SKM-1 (cell line): Measurements from ENCODE around the gene RPS18.
"Not testable (repeated sequence)": the region's sequence is repeated elsewhere in the genome, so short reads cannot be mapped to it uniquely, and the experiment has no call there.

ENCODE experiments used
- DNase-seq: peaks from one replicate; lab custom pipeline; 2025; ENCODE audit not compliant: unreplicated experiment; lab: John Stamatoyannopoulos, UW

RPS18 gene

DNA sequence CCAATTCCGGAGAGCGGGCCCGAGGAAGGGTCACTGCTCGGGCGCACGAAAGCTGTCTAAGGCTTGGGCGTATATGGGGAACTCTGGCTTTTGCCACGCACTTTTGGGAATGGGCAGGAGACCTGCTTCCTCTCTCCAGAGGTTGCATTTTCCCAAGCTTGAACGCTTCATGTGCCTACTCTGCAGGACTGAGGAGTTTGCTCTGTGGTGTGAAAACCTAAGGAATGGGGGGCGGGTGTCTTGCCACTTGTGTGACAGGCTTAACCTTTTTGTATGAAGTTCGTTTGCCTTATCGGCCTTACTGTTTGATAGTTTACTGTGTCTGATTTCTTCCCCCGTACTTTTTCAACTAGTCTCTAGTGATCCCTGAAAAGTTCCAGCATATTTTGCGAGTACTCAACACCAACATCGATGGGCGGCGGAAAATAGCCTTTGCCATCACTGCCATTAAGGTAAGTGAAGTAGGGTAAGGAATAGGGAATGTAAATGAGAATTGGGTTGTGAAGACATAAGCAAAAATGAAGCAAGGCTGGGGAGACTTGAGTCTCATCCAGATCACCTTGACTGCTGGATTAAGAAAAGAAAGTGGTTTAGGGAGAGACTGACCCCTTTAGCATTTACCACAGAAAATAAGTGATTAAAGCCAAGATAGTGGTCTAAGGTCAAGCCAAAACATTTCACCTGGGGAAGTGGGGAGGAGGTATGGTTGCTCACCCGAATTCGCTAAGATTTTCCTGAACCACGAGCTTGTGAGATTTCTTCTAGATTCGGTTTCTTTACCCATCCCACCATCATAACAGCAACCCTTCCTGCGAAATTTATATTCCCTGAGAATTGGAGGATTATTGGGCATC lies 627 bp downstream of the RPS18 start:
- DNase-seq: no peak

DNA sequence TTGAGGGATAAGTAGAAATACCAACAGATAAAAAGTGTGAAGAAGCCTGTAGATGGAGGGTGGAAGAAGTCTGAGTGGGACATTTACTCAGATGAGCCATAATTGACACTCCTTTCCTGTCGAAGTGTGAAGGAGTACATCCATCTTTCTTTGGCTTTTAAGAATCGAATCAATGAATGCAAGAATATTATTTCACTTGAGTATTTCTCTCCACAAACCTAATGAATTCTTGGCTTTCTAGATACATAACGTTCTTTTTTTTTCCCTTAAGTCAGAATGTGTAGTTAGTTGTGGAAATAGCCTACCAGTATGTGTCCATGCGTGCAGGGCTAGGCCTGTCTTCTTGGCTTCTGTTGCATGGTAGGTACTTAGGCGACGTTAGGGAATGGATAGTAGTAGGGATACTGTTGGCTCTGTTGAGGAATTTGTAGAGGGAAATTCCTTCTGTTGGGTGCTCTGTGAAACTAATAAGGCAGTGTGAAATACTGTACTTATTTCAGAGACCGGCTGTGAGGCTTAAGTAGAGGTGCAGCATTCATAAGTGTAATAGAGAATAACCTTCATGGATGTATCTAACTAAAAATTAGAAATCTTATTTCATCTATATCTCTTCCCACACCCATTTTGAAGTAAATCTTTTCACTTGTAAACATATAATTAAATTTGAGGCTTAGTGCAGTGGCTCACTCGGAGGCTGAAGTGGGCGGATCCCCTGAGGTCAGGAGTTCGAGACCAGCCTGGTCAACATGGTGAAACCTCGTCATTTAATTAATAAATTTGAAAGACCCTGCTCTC lies 1.5 kb downstream of the RPS18 start:
- no peak for DNase-seq

DNA sequence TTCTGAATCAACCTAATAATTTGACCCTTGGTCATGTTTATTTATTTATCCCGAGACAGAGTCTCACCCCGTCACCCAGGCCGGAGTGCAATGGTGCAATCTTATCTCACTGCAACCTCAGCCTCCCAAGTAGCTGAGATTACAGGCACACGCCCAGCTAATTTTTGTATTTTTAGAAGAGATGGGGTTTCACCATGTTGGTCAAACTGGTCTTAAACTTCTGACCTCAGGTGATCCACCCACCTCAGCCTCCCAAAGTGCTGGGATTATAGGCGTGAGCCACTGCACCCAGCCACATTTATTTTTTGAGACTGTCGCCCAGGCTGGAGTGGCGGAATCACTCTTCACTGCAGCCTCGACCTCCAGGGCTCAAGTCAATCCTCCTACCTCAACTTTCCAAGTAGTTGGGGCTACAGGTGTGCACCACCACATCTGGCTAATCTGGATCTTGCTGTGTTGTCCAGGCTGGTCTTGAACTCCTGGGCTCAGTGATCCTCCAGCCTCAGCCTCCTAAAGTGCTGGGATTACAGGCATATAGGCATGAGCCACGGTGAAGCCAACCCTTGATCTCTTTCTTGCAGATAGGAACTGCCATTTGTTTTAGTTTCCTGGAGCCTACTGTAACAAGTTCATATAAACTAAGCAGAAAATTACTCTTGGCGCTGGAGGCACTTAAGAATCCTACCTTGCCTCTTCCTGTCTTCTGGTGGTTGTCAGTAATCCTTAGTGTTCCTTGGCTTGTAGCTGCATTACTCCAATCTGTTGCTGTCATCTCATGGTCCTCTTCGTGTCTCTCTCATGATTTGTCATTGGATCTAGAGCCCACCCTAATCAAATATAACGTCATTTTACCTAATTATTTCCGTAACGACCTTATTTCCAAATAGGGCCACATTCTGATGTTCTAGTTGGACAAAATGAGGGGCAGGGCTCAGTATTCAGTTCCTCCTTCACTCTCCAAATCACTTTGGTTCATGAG lies 2.3 kb downstream of the RPS18 start:
- no peak for DNase-seq

DNA sequence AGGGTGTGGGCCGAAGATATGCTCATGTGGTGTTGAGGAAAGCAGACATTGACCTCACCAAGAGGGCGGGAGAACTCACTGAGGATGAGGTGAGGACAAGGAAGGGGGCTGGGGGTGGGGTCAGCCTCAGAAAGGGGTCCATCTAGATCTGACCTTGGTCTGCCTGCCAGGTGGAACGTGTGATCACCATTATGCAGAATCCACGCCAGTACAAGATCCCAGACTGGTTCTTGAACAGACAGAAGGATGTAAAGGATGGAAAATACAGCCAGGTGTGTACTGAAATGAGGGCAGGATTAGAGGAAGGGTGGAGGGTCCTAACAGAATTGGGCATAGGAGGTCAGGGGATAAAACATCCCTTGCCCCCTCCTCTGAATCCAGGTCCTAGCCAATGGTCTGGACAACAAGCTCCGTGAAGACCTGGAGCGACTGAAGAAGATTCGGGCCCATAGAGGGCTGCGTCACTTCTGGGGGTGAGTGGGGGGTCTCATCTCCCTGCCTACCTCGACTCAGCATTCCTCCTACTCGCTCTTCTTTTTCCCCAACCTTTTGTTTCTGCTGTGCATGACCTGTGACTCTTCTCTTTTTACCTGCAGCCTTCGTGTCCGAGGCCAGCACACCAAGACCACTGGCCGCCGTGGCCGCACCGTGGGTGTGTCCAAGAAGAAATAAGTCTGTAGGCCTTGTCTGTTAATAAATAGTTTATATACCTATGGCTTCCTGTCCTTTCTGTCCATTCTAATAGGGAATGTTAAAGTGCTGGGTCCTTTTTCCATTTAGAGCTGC lies 4.1 kb downstream of the RPS18 start:
- DNase-seq: not testable (repeated sequence)

DNA sequence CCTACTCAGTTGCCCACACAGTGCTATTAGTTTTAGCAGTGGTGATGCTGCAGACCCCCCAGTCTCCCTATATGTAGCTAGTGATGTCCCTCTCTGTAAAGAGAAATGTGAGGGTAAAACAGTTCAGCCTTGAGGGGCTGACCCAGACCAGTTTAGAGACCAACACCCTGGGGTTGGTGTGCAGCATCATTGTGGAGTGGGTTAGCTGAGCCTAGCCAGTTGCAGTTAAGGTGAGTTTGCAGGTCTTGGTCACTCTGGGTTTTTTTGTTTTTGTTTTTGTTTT lies 4.6 kb downstream of the RPS18 start:
- no peak for DNase-seq

DNA sequence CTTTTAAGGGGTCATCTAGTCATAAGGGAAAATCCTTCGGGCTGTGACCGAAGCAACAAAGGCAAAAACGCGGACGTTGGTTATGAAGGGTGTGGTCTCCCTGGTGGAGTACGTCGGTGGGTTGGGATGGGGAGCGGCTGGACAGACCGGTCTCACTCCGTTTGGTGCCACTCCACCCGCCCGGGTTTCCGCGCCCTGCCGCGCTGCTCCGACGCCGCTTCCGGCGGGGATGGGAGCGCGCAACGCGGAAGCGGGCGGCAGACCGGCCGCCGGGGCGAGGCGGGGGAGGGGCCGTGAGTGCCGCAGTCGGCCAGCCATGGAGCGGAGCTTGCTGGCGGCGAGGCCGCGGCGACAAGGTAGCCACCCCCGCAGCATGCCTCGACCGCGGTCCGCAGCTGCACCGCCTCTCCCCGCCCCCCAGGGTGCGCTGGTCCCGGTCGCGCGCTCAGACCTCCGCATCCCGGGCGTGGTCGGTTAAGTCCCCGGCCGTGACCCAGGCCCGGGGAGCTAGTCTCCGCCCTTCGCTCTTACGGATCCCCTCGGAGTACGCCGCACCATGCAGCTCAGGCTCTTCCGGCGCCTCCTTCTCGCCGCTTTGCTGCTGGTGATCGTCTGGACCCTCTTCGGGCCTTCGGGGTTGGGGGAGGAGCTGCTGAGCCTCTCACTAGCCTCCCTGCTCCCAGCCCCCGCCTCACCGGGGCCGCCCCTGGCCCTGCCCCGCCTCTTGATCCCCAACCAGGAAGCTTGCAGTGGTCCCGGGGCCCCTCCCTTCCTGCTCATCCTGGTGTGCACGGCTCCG lies 5.2 kb downstream of the RPS18 start, which contains the start of gene B3GALT4:
TSS of gene B3GALT4 (plus strand) at position 260 of the 799 bp plus-strand sequence. CDS start at position 557, 297 bp downstream.
- no peak for DNase-seq

DNA sequence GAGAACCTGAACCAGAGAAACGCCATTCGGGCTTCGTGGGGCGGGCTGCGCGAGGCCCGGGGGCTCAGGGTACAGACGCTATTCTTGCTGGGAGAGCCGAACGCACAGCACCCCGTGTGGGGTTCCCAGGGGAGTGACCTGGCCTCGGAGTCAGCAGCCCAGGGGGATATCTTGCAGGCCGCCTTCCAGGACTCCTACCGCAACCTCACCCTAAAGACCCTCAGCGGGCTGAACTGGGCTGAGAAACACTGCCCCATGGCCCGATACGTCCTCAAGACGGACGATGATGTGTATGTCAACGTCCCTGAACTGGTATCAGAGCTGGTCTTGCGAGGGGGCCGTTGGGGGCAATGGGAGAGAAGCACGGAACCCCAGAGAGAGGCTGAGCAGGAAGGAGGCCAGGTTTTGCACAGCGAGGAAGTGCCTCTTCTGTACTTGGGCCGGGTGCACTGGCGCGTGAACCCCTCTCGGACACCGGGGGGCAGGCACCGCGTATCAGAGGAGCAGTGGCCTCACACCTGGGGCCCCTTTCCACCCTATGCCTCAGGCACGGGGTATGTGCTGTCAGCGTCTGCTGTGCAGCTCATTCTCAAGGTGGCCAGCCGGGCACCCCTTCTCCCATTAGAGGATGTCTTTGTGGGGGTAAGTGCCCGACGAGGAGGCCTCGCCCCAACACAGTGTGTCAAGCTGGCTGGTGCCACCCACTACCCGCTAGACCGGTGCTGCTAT lies 6.0 kb downstream of the RPS18 start:
- DNase-seq: no peak

DNA sequence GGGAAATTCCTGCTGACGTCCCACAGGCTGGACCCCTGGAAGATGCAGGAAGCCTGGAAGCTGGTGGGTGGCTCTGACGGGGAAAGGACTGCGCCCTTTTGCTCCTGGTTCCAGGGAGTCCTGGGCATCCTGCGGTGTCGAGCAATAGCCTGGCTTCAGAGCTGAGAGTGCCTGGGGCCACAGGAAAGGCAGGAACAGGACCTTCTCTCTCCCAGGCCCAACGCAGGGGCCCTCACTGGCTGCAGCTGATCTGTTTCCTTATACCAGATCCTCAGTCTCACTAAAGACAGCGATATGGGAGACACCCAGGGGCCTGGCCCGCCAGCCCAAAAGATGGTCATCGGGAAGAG lies 6.5 kb downstream of the RPS18 start:
- DNase-seq: no peak

DNA sequence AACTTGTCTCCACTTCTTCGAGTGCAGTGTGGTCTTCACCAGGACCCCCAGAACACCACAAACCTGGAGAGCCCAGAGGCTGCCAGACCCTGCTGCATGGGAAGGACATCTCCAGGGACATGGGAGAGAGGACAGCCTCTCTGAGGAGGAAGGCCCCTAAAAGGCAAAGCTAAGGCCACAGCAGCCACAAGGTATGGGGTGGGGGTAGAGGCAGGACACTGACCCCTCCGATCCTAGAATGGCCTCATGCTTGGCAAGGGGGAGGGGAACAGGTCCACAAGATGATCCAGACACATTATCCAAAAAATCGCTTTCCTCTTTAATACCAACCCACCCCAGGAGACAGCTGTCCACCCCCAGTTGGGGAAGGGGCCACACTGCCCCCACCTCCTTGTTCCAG lies 6.9 kb downstream of the RPS18 start:
- no peak for DNase-seq

DNA sequence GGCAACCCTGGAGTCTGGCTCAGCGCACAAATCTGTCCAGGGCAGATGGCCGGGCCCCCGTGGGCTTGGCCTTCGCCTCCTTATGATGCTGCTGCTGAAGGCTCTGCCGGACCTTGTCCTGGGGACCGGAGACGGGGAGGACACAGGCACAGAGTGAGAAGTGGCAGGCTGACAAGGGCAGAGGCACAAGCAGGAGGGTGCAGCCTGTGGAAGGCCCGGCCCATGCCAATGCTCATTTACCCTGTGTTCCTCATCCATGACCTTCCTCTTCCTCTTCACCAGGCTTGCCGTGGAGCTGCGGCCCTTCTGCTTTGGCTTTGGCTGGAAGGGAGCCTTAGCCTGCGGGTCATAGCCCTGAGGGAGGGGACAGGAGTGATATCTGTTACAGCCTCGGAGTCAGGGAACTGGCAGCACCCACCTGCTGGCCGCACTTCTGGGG lies 7.4 kb downstream of the RPS18 start:
- DNase-seq: no peak

DNA sequence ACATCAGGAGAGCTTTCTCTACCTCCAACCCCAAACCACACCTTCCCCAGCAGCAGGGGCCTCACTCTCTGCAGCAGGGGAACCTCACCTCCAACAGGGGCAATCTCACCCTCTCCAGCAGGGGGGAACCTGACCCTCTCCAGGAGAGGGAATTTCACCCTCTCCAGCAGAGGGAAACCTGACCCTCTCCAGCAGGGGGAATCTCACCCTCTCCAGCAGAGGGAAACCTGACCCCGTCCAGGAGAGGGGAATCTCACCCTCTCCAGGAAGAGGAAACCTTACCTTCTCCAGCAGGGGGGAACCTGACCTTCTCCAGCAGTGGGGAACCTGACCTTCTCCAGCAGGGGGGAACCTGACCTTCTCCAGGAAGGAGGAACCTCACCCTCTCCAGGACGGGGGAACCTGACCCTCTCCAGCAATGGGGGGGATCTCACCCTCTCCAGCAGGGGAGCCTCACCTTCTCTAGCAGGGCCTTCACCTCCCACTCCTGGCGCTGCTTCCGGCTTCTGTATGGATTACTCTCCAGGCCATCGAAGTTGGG lies 8.2 kb downstream of the RPS18 start:
- DNase-seq: no peak

DNA sequence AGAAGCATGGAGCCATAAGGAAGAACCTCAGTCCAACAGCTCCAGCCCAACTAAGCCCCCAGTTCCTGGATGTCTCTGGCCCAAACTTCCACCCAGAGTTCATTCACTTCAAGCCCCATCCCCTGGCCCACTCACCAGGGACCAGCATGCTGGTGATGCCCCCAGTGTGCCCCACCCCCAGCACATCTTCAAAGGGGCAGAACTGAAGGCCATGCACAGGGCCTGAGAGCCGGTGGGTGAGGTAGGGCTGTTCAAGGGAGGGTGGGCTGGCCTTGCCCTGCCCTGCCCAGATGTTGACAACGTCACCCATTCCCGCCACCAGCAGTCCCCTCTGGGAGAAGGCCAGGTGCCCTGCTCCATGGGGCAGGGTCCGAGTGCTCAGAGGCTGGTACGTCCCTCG lies 8.7 kb downstream of the RPS18 start:
- no peak for DNase-seq

DNA sequence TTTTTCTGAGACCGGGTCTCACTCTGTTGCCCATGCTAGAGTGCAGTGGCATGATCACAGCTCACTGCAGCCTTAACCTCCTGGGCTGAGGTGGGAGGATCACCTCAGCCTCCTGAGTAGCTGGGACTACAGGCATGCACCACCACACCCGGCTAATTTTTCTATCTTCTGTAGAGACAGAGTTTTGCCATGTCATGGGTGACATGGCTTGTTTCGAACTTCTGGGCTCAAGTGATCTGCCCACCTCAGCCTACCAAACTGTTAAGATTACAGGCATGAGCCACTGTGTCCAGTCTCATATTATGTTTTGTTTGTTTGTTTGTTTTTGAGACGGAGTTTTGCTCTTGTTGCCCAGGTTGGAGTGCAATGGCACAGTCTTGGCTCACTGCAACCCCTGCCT lies 13.3 kb downstream of the RPS18 start:
- not testable (repeated sequence) for DNase-seq

DNA sequence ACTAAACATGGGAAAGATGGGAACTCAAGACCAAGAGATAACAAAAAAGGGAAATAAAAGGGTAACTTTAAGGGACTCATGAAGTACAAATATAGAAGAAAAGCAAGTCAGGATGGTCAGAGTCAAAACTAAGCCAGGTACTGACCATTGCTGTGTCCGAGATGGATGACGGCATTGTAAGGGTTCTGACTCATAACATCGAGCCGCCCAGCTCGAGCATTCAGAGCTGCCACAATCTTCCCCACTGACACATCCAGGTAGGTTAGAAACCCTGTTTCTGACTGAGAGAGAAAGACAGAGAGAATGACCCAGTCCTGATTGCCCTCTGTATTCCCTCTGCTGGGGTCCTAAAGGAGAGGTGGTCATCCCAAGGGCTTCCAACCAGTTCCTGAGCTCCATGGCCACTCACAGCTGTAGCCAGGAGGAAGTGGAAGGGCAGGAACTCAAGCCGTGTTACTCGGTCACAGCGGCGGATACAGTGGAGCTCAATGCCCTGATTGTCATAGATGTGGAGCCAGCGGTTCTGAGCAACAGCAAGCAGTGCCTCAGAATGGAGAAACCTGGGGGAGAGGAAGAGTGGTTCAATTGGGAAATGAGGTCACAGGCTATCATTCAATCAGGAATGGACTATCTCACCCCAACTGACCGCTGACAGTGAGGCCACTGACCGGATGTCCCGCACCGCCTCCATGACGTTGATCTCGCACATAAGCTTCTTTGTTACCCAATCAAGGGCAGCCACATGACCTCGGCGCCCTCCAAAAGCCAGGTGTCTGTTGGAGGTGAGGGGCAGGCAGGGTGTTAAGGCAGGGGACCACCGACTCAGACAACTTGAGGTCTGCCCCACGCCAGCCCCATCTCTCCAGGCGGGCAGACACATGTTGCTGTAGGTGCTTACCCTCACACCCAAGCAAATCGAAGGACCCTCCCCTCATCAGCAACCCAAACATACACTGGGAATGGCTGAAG lies 15.4 kb downstream of the RPS18 start:
- DNase-seq: no peak

DNA sequence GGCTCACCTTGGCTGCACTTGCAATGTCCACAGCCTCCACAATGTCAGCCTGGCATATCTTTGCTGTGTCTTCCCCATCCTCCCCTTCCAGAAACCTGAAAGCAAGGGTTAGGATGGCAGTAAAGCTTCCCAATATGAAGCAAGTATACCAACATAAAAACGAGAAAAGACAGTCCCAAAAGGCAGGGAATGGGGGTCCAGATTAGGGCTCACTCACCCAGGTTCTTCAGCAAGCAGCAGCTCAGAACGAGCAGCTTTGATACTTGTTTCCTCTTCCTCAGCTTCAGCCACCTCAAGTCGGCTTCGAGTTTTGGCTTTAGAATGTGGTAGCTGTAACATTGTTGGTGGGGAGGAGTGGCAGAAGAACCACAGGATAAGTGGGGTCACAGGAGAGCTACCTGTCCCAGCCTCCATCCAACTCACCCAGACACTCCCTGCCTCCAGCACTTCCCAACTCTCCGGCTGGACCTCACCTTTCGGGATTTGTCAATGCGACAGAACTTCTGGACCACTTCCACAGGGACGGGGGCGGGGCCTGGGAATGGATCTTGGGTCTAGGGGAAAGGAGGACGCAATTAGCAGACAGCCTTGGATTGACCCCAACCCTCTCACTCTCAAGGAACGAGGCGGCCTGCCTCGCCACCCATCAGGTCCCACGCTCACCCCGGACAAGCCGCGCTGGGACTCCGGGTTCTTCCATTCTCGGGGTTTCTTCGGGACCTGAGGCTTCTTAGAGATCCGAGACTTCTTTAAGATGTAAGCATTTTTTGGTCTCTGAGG lies 16.5 kb downstream of the RPS18 start:
- DNase-seq: no peak

DNA sequence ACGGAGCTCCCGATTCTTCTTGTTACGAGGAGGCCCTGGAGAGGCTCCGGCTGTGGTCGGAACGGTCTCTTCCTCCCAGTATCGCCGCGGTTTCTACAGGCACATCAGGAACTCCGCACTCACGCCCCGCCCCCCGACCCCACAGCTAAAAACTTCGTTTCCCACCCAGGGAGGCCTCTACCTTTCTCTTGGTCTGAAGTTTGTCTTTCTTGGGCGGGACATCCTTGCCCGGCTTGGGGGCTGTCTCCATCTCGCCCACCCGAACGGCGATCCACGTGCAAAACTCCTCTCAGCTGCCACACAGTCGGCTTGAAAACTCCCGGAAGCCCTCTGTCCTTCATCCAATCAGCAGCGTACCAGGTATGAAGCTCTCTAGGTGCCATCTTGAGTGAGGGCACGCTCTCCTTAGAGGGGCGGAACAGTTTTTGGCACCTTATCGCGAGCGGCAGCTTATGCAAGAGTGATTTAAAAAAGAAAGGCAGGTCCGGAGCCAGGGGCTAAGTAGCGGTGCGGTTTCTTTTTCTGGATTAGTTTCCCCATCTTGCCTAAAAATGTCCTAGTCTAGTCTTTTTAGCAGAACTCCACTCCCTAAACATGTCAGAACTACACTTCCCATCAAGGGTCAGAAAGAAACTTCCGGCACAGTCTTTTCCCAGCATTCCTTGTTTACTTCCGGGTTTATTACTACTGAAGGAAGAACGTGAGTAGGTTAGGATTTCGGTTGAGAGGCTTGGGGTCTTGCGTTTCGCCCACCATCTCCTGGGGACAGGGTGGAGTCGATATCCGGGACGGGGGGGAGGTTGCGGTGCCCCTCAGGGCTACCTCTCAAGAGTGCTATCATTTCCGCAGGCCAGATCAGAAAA lies 17.3 kb downstream of the RPS18 start, which contains the start of the genes PFDN6 and WDR46:
TSS of gene PFDN6 (plus strand) at position 681 of the 863 bp plus-strand sequence. CDS start 256 bp downstream, outside the sequence.
TSS of gene WDR46 (minus strand) at position 319 of the 863 bp plus-strand sequence. CDS start at position 250, 69 bp downstream.
- peak; percentile 97 for DNase-seq
